PC-3 (cell line): ENCODE measurements around the gene ACOXL.

Source experiments
- EZH2 ChIP-seq: fragments of 300-600 bp; sonication (generic); IDR thresholded peaks from one replicate; pipeline ENCODE4 v1.6.1; 2017; ENCODE audit warnings: antibody characterized with exemption, mild to moderate bottlenecking, low read length; ENCODE audit not compliant: unreplicated experiment
- EZH2phosphoT487 ChIP-seq: fragments of 300-600 bp; sonication (generic); IDR thresholded peaks from 2 replicates; pipeline ENCODE4 v1.6.1; 2018; ENCODE audit warnings: mild to moderate bottlenecking, antibody characterized with exemption, low read length, borderline replicate concordance

DNA sequence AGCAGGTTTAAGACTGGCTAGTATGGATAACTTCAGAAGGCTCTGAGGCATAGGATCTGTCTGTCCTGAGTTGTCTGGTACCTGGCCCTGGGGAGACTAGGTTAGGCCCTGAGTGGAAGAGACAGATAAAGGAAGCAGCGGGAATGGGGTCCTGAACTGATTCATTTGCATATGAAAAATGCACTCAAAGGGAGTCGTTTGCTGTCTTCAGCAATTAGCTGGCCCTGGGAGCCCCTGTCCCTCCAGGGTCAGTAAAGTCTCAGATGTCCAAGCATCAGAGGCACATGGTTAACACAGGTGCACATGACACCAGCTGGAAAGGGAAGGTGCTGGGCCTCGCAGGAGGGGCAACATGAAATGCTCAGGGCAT lies 172.4 kb downstream of the ACOXL start:
- TF ChIP-seq EZH2phosphoT487, result no peak
- no peak for TF ChIP-seq EZH2
